RWPE1 (cell line): ENCODE measurements around the gene RAP2A.

Experiments used
- CTCF ChIA-PET: fragments of 350-600 bp; sonication (Branson Sonifier 250); formaldehyde crosslinking; extraction: SDS; loops from one replicate; lab custom pipeline; 2021; lab: Yijun Ruan, JAX
- POLR2A ChIA-PET: fragments of 400-600 bp; formaldehyde crosslinking; extraction: SDS; loops from one replicate; lab custom pipeline; 2020; ENCODE audit warnings: antibody characterized with exemption; ENCODE audit not compliant: low non-redundant PET; lab: Yijun Ruan, JAX
- DNase-seq: peaks from one replicate; pipeline ENCODE4 v3.0.0; 2012; ENCODE audit warnings: low spot score
- H3K27ac ChIP-seq: fragments of 450-650 bp; 2 replicates; pipeline ENCODE4 v1.5.1; 2017
- CTCF ChIP-seq: fragments of 450-650 bp; conservative IDR thresholded peaks from 2 replicates; pipeline ENCODE4 v1.5.1; 2017; ENCODE audit warnings: low read depth, mild to moderate bottlenecking

The RAP2A gene

GRCh38 chr13:97466722-97467121 lies 32.8 kb downstream of the RAP2A start:
- no peak for DNase-seq
- TF ChIP-seq CTCF = no peak
- ChIA-PET CTCF (interaction anchor here (0.8 kb wide), 1 partner anchor 15 kb away, joined by 3 read pairs; no protein-coding TSS in a partner anchor), POLR2A (no interaction called here)
- H3K27ac ChIP-seq = no peak overlapping the region

- ChIA-PET CTCF (no interaction called here), POLR2A (no interaction called here)
- DNase-seq = no peak
- no peak overlapping the region for H3K27ac ChIP-seq
- TF ChIP-seq CTCF = no peak
These were observed 34.4 kb downstream of the RAP2A start for GRCh38 chr13:97468331-97468730.

DNA sequence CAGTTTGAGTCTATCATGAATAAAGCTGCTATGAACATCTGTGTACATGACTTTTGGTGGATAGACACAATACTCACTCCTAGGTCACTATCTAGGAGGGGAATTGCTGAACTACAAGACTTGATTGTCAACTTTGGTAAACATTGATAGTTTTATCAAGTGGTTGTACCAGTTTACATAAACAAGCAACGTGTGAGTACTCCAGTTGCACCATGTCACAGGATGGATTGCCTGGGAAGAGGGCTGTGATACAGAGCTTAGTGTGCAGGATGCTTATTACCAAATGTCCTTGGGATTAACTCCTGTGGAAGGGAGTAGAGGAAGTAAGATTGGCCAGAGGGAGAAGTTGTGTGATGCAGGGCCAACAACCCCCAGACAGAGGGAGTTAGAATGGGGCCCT lies 37.7 kb downstream of the RAP2A start:
- DNase-seq = no peak
- no peak for TF ChIP-seq CTCF
- ChIA-PET POLR2A (no interaction called here), CTCF (no interaction called here)
- no peak overlapping the region for H3K27ac ChIP-seq

- CTCF ChIA-PET = interaction anchor here (0.7 kb wide), 1 partner anchor 9 kb away, joined by 3 read pairs; no protein-coding TSS in a partner anchor
- POLR2A ChIA-PET = no interaction called here
- no peak for TF ChIP-seq CTCF
- no peak overlapping the region for H3K27ac ChIP-seq
- DNase-seq = no peak
These were observed 40.5 kb downstream of the RAP2A start for GRCh38 chr13:97474349-97474980.

GRCh38 chr13:97475011-97475410 lies 41.0 kb downstream of the RAP2A start:
- H3K27ac ChIP-seq = no peak overlapping the region
- ChIA-PET POLR2A (no interaction called here), CTCF (interaction anchor here (0.7 kb wide), 1 partner anchor 8 kb away, joined by 3 read pairs; no protein-coding TSS in a partner anchor)
- DNase-seq = no peak
- no peak for TF ChIP-seq CTCF

- ChIA-PET CTCF (interaction anchor here (0.7 kb wide), 1 partner anchor 451 kb away, joined by 3 read pairs; no protein-coding TSS in a partner anchor), POLR2A (no interaction called here)
- no peak for TF ChIP-seq CTCF
- no peak for DNase-seq
- H3K27ac ChIP-seq = no peak overlapping the region
These were observed 43.9 kb downstream of the RAP2A start for GRCh38 chr13:97477844-97478243.
